GM18508 (cell line): ENCODE measurements around the gene TUBGCP4.

Experiments
- ATAC-seq: cut with Tn5 transposase; IDR thresholded peaks from one replicate; pipeline ENCODE4 v1.9.1; 2021; ENCODE audit warnings: moderate number of reproducible peaks; ENCODE audit not compliant: insufficient read depth, unreplicated experiment

The TUBGCP4 gene

GRCh38 chr15:43449981-43450380 is 79.1 kb downstream of the TUBGCP4 start:
- ATAC-seq = no peak
